Fibroblast of lung (primary cell): ENCODE measurements around the gene LBH. TPM values are rescaled to one million over a fixed set of nuclear protein-coding genes. Genes with fewer than 3 reads are reported as not detected.

ENCODE experiments used
- DNase-seq, 2 donors: peaks; one replicate each; pipeline versions ENCODE4 v3.0.0 to v3.0.0-alpha.2; 2010; ENCODE audit warnings: low read depth in 2 of 2
- H2AFZ ChIP-seq: 2 replicates; pipeline ENCODE4 v1.5.1; 2012; ENCODE audit warnings: low read length, control low read depth, inconsistent platforms
- H3K27ac ChIP-seq: 2 replicates; pipeline ENCODE4 v1.5.1; 2011; ENCODE audit warnings: low read length, control low read depth; ENCODE audit not compliant: insufficient read depth
- H3K27me3 ChIP-seq: 2 replicates; pipeline ENCODE4 v1.5.1; 2011; ENCODE audit warnings: mild to moderate bottlenecking, low read length; ENCODE audit not compliant: control insufficient read depth, insufficient read depth
- H3K36me3 ChIP-seq: 2 replicates; pipeline ENCODE4 v1.5.1; 2011; ENCODE audit warnings: low read length; ENCODE audit not compliant: control insufficient read depth, insufficient read depth
- H3K4me1 ChIP-seq: 2 replicates; pipeline ENCODE4 v1.5.1; 2011; ENCODE audit warnings: low read length; ENCODE audit not compliant: control insufficient read depth, insufficient read depth; ENCODE audit errors: extremely low read depth
- H3K4me2 ChIP-seq: 2 replicates; pipeline ENCODE4 v1.5.1; 2011; ENCODE audit warnings: low read length, control low read depth; ENCODE audit not compliant: insufficient read depth; ENCODE audit errors: extremely low read depth
- H3K4me3 ChIP-seq, 4 experiments: fragments of 200-600 bp in 1 of 4; sonication (generic) in 1 of 4; replicated peaks in 1 of 4; 2 replicates each; pipeline ENCODE4 v1.5.1; 2011 to 2016; ENCODE audit warnings: low read length in 4 of 4, low read depth in 3 of 4, mild to moderate bottlenecking in 3 of 4, control low read depth in 2 of 4, inconsistent platforms in 1 of 4, mixed read lengths in 1 of 4; ENCODE audit not compliant: insufficient read depth in 1 of 4; ENCODE audit errors: control extremely low read depth in 1 of 4
- H3K79me2 ChIP-seq: 2 replicates; pipeline ENCODE4 v1.5.1; 2012; ENCODE audit warnings: mild to moderate bottlenecking, low read length, inconsistent platforms; ENCODE audit not compliant: control insufficient read depth, insufficient read depth
- H3K9ac ChIP-seq: 2 replicates; pipeline ENCODE4 v1.5.1; 2011; ENCODE audit warnings: mild to moderate bottlenecking, low read length, control low read depth; ENCODE audit not compliant: insufficient read depth
- H3K9me3 ChIP-seq: 2 replicates; pipeline ENCODE4 v1.5.1; 2012; ENCODE audit warnings: low read depth, low read length; ENCODE audit not compliant: control insufficient read depth, insufficient read depth
- H4K20me1 ChIP-seq: 2 replicates; pipeline ENCODE4 v1.5.1; 2011; ENCODE audit warnings: low read length; ENCODE audit not compliant: control insufficient read depth, insufficient read depth; ENCODE audit errors: extremely low read depth
- EZH2 ChIP-seq: IDR thresholded peaks from 2 replicates; pipeline ENCODE4 v1.5.1; 2012; ENCODE audit warnings: low read length, control low read depth, mild to moderate bottlenecking; ENCODE audit errors: missing control alignments
- polyA plus RNA-seq, 2 donors: library from polyadenylated mRNA; depleted of rRNA in 1 of 2; stranded (reverse) in 1 of 2; unstranded in 1 of 2; fragments of >200 nt; gene quantifications; 2 replicates each; pipeline ENCODE4 v1.2.1, GENCODE V29; 2011 to 2012; ENCODE audit warnings: missing spikeins in 1 of 2
- total RNA-seq: library from RNA; depleted of rRNA; stranded (reverse); fragments of >200 nt; gene quantifications from 2 replicates; pipeline ENCODE4 v1.2.1, GENCODE V29; 2014
- TF ChIP-seq, protein P1 (sequence below), 2 donors: IDR thresholded peaks in 1 of 2; conservative IDR thresholded peaks in 1 of 2; 1 replicate in 1 of 2; 2 replicates in 1 of 2; pipeline ENCODE4 v1.5.1; 2011 to 2012; ENCODE audit warnings: low read length in 2 of 2, control low read depth in 1 of 2, inconsistent platforms in 1 of 2, low read depth in 1 of 2, mild to moderate bottlenecking in 1 of 2

LBH gene
- total and polyA plus RNA-seq, 2 donors (not counting 1 experiment from before 2014, with no cell fraction given), result 604 to 926 TPM

DNA sequence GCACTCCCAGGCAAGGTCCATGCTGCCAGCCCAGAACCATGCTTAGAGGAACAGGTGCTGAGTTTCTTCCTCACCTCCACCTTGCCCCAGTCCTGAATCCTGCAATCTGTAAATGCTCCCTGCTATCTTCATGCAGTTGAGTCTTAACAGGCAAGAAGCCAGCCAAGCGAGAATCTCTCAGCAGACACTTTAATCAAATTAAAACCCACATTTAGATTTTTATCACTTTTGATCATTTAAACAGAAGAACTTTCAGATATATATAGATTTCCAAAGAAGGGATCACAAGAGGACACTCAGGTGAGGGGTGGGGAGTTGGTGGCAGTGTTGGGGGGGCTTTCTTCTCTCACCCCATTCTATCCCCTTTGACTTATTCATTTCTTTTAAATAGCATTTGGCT lies 25.9 kb upstream of the LBH start:
- no peak overlapping the region for H3K4me2 ChIP-seq
- no peak overlapping the region for H3K4me3 ChIP-seq
- no peaks in the 10 kb centered on the region for H4K20me1 ChIP-seq
- no peak for TF ChIP-seq EZH2
- TF ChIP-seq, protein P1, sequence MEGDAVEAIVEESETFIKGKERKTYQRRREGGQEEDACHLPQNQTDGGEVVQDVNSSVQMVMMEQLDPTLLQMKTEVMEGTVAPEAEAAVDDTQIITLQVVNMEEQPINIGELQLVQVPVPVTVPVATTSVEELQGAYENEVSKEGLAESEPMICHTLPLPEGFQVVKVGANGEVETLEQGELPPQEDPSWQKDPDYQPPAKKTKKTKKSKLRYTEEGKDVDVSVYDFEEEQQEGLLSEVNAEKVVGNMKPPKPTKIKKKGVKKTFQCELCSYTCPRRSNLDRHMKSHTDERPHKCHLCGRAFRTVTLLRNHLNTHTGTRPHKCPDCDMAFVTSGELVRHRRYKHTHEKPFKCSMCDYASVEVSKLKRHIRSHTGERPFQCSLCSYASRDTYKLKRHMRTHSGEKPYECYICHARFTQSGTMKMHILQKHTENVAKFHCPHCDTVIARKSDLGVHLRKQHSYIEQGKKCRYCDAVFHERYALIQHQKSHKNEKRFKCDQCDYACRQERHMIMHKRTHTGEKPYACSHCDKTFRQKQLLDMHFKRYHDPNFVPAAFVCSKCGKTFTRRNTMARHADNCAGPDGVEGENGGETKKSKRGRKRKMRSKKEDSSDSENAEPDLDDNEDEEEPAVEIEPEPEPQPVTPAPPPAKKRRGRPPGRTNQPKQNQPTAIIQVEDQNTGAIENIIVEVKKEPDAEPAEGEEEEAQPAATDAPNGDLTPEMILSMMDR (conservative IDR thresholded peaks at IDR 0.05 in 1 of 2, IDR thresholded peaks at IDR 0.05 in 1 of 2; ENCODE audit: low read depth in 1 of 2, low read length in 2 of 2), result no peak
- peaks cover 5% of the 10 kb centered on the region for H3K27me3 ChIP-seq
- no peaks in the 10 kb centered on the region for H3K36me3 ChIP-seq
- no peaks in the 10 kb centered on the region for H3K4me1 ChIP-seq
- H3K27ac ChIP-seq, result no peak overlapping the region
- H3K9ac ChIP-seq, result no peak overlapping the region
- H3K9me3 ChIP-seq, result no peaks in the 10 kb centered on the region
- no peak for DNase-seq
- no peak overlapping the region for H2AFZ ChIP-seq
- no peaks in the 10 kb centered on the region for H3K79me2 ChIP-seq

DNA sequence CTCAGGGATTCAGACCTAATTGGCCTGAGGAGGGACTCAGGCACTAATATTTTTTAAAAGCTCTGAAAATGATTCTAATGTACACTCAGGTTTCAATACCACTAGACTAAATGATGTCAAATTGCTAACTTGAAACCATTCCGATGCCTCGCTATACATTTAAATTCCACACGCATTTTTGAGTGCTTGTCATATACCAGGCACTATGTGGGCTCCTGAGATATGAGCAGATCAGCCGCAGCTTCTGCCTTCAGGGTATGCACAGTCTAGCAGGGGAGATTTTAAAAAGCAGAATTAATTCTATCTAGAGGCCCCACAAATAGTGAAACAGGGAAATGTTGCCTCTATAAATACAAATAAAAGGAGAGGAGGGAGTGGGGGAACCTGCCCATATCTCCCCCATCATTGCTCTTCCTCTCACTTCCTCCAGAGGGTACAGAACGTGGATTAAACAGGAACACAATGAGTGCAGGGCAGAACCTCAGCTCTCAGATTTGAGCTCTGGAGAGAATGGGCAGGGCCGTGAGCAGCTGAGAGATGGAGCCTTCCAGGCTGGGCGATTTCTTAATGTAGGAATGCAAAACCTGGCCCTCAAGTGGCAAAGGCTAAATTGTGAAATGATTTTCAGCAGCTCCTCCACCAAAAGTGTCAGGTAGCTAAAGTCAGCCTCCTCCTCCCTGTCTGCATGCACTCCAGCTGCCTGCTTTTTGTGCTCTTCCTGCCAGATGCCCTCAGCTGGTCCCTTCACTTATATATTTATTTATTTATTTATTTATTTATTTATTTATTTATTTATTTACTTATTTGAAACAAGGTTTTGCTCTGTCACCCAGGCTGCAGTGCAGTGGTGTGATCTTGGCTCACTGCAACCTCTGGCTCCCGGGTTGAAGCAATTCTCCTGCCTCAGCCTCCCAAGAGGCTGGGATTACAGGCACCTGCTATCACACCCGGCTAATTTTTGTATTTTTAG lies 24.6 kb upstream of the LBH start:
- H3K4me1 ChIP-seq, result no peaks in the 10 kb centered on the region
- no peak overlapping the region for H2AFZ ChIP-seq
- no peak overlapping the region for H3K27ac ChIP-seq
- no peaks in the 10 kb centered on the region for H3K79me2 ChIP-seq
- no peak overlapping the region for H3K4me3 ChIP-seq
- no peaks in the 10 kb centered on the region for H4K20me1 ChIP-seq
- no peaks in the 10 kb centered on the region for H3K9me3 ChIP-seq
- H3K27me3 ChIP-seq, result peaks cover 5% of the 10 kb centered on the region
- no peak overlapping the region for H3K4me2 ChIP-seq
- no peaks in the 10 kb centered on the region for H3K36me3 ChIP-seq
- no peak for TF ChIP-seq EZH2
- TF ChIP-seq, protein P1 (conservative IDR thresholded peaks at IDR 0.05 in 1 of 2, IDR thresholded peaks at IDR 0.05 in 1 of 2; ENCODE audit: low read depth in 1 of 2, low read length in 2 of 2), result no peak
- no peak overlapping the region for H3K9ac ChIP-seq
- DNase-seq, result no peak

DNA sequence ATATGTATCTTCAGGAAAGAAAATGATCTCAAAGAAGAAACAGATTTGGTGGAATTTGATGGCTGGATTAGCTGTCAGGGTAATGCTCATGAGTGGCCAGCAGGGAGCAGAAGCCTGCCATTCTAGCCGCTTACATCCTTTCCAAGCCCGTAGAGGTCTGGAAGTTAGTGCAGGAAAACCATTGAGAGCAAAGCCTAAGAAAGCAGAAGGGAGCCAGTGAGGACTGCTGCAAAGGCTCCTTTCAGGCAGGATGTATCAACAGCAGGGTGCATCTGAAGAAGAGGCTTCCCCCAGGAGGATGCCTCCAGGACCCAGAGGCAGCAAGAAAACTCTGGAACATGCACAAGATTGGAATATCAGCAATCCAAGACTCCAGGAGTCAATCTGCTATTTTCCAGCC lies 22.9 kb upstream of the LBH start:
- H3K4me1 ChIP-seq, result no peaks in the 10 kb centered on the region
- H3K27me3 ChIP-seq, result peaks cover 5% of the 10 kb centered on the region
- H3K4me2 ChIP-seq, result no peak overlapping the region
- H3K9me3 ChIP-seq, result no peaks in the 10 kb centered on the region
- no peaks in the 10 kb centered on the region for H3K36me3 ChIP-seq
- TF ChIP-seq, protein P1 (conservative IDR thresholded peaks at IDR 0.05 in 1 of 2, IDR thresholded peaks at IDR 0.05 in 1 of 2; ENCODE audit: low read depth in 1 of 2, low read length in 2 of 2), result peak; percentile 88 to 95
- TF ChIP-seq EZH2, result no peak
- DNase-seq, result peak; percentile 65 to 85
- no peak overlapping the region for H3K27ac ChIP-seq
- H3K79me2 ChIP-seq, result no peaks in the 10 kb centered on the region
- H3K9ac ChIP-seq, result no peak overlapping the region
- H2AFZ ChIP-seq, result no peak overlapping the region
- H4K20me1 ChIP-seq, result no peaks in the 10 kb centered on the region
- no peak overlapping the region for H3K4me3 ChIP-seq
